Astrocyte (in vitro differentiated cells and primary cell): Measurements from ENCODE around the gene ZNF860. TPM values are rescaled to one million over a fixed set of nuclear protein-coding genes. Genes with fewer than 3 reads are reported as not detected.
A peak's percentile ranks its signal among the peaks of the same experiment; 100 is the strongest.

ENCODE experiments used
- DNase-seq: peaks from one replicate; pipeline ENCODE4 v3.0.0-alpha.2; 2010; ENCODE audit warnings: low read depth
- FAIRE-seq: peaks from 2 replicates; lab custom pipeline; 2011; peaks lifted over from hg19 to GRCh38; lab: Jason Lieb, UNC
- H2AFZ ChIP-seq: 2 replicates; pipeline ENCODE4 v1.6.0; 2012; ENCODE audit warnings: low read depth, low read length, inconsistent platforms
- H3K27ac ChIP-seq: 2 replicates; pipeline ENCODE4 v1.5.1; 2011; ENCODE audit warnings: low read depth, low read length, inconsistent platforms
- H3K27me3 ChIP-seq: 2 replicates; pipeline ENCODE4 v1.6.0; 2011; ENCODE audit warnings: low read length, inconsistent platforms; ENCODE audit not compliant: insufficient read depth
- H3K36me3 ChIP-seq: 2 replicates; pipeline ENCODE4 v1.5.1; 2011; ENCODE audit warnings: low read length, inconsistent platforms; ENCODE audit not compliant: insufficient read depth
- H3K4me1 ChIP-seq: 2 replicates; pipeline ENCODE4 v1.5.1; 2011; ENCODE audit warnings: low read length, inconsistent platforms; ENCODE audit not compliant: insufficient read depth
- H3K4me2 ChIP-seq: 2 replicates; pipeline ENCODE4 v1.6.0; 2012; ENCODE audit warnings: low read length, inconsistent platforms
- H3K4me3 ChIP-seq: 2 replicates; pipeline ENCODE4 v1.5.1; 2011; ENCODE audit warnings: low read depth, mild to moderate bottlenecking, low read length, inconsistent platforms; ENCODE audit not compliant: insufficient read depth
- H3K79me2 ChIP-seq: 2 replicates; pipeline ENCODE4 v1.6.0; 2012; ENCODE audit warnings: mild to moderate bottlenecking, low read length, inconsistent platforms; ENCODE audit not compliant: insufficient read depth
- H3K9ac ChIP-seq: 2 replicates; pipeline ENCODE4 v1.6.0; 2012; ENCODE audit warnings: mild to moderate bottlenecking, low read length, inconsistent platforms
- H3K9me3 ChIP-seq: 2 replicates; pipeline ENCODE4 v1.5.1; 2012; ENCODE audit warnings: low read depth, mild to moderate bottlenecking, low read length, inconsistent platforms; ENCODE audit not compliant: insufficient read depth
- H4K20me1 ChIP-seq: 2 replicates; pipeline ENCODE4 v1.6.0; 2012; ENCODE audit warnings: low read length, inconsistent platforms; ENCODE audit not compliant: insufficient read depth
- H3K27ac Mint-ChIP-seq: one replicate; pipeline ENCODE4 v1.8.0; 2021; ENCODE audit warnings: mild to moderate bottlenecking, mixed read lengths; ENCODE audit not compliant: unreplicated experiment
- H3K27me3 Mint-ChIP-seq: one replicate; pipeline ENCODE4 v1.8.0; 2021; ENCODE audit warnings: low read depth, mixed read lengths; ENCODE audit not compliant: unreplicated experiment
- H3K36me3 Mint-ChIP-seq: one replicate; pipeline ENCODE4 v1.8.0; 2021; ENCODE audit warnings: low read depth, mixed read lengths; ENCODE audit not compliant: unreplicated experiment
- H3K4me1 Mint-ChIP-seq: one replicate; pipeline ENCODE4 v1.8.0; 2021; ENCODE audit warnings: low read depth, mixed read lengths; ENCODE audit not compliant: unreplicated experiment
- H3K4me3 Mint-ChIP-seq: one replicate; pipeline ENCODE4 v1.8.0; 2021; ENCODE audit warnings: mild to moderate bottlenecking, moderate library complexity, mixed read lengths; ENCODE audit not compliant: unreplicated experiment
- H3K9me3 Mint-ChIP-seq: one replicate; pipeline ENCODE4 v1.8.0; 2021; ENCODE audit warnings: mild to moderate bottlenecking, mixed read lengths; ENCODE audit not compliant: unreplicated experiment
- CTCF ChIP-seq: IDR thresholded peaks from 2 replicates; pipeline ENCODE4 v1.5.1; 2011; ENCODE audit warnings: low read depth, mild to moderate bottlenecking, inconsistent platforms, low read length, moderate library complexity; ENCODE audit not compliant: insufficient read depth
- EZH2 ChIP-seq: IDR thresholded peaks from 2 replicates; pipeline ENCODE4 v1.6.1; 2012; ENCODE audit warnings: mild to moderate bottlenecking, low read length, inconsistent platforms; ENCODE audit not compliant: insufficient read depth
- total RNA-seq: library from RNA; stranded (reverse); gene quantifications from 2 replicates; pipeline ENCODE4 v1.2.1, GENCODE V29; 2021

Gene ZNF860
- total RNA-seq, 1 donor from 2014 or later = 3.7 TPM

DNA sequence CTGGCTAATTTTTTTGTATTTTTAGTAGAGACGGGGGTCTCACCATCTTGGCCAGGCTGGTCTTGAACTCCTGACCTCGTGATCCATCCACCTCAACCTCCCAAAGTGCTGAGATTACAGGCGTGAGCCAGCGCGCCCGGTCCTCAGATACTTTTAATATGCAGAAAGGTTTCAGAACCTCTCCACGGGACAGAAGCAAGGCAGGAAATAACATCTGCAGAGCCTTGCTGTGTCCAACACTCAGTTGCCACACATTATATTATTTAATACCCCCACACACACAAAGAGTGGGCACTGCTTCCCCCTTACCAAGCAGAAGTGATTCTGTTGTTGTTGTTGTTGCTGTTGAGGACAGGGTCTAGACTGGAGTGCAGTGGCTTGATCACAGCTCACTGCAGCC is 28.5 kb upstream of the ZNF860 start:
- peaks cover 7% of the 10 kb centered on the region for H3K9me3 ChIP-seq
- no peak overlapping the region for H3K9ac ChIP-seq
- DNase-seq (no peak), FAIRE-seq (no peak)
- Mint-ChIP-seq H3K27me3 (no peaks in the 10 kb centered on the region), H3K9me3 (peaks cover 9% of the 10 kb centered on the region), H3K4me3 (peak overlapping the region; percentile 62), H3K36me3 (peaks cover 10% of the 10 kb centered on the region), H3K27ac (peak overlapping the region; percentile 41), H3K4me1 (peaks cover 5% of the 10 kb centered on the region)
- no peaks in the 10 kb centered on the region for H3K4me1 ChIP-seq
- H4K20me1 ChIP-seq = peaks cover 10% of the 10 kb centered on the region
- no peak overlapping the region for H3K4me3 ChIP-seq
- H3K27me3 ChIP-seq = no peaks in the 10 kb centered on the region
- no peak overlapping the region for H3K27ac ChIP-seq
- H3K36me3 ChIP-seq = no peaks in the 10 kb centered on the region
- no peak overlapping the region for H2AFZ ChIP-seq
- no peak overlapping the region for H3K4me2 ChIP-seq
- peaks cover 6% of the 10 kb centered on the region for H3K79me2 ChIP-seq
- no peak for TF ChIP-seq EZH2
- no peak for TF ChIP-seq CTCF

DNA sequence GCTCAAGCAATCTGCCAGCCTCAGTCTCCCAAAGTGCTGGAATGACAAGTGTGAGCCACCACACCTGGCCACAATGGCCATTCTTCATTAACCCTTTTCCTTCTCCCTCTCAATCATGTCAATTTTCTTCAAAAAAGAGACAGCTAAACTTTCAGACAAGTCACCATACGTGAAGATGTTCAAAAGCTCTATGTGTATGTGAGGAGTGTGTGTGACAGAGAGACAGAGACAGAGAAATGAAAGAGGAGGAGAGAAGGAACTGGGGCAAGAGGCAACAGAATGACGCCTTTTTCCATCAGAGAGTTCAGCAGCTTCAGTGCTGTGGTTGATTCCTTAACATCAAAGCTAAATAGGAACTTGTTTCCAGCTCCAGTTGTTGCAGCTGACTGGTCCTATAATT is 27.9 kb upstream of the ZNF860 start:
- Histone ChIP-seq H3K4me1 (peaks cover 2% of the 10 kb centered on the region), H3K9ac (no peak overlapping the region), H3K36me3 (no peaks in the 10 kb centered on the region), H3K27me3 (no peaks in the 10 kb centered on the region), H3K4me3 (no peak overlapping the region), H3K4me2 (no peak overlapping the region), H3K9me3 (peaks cover 7% of the 10 kb centered on the region), H3K27ac (no peak overlapping the region), H4K20me1 (peaks cover 7% of the 10 kb centered on the region), H3K79me2 (peaks cover 8% of the 10 kb centered on the region), H2AFZ (no peak overlapping the region)
- no peak for DNase-seq
- Mint-ChIP-seq H3K4me3 (no peak overlapping the region), H3K27ac (no peak overlapping the region), H3K27me3 (no peaks in the 10 kb centered on the region), H3K36me3 (peaks cover 10% of the 10 kb centered on the region), H3K9me3 (peaks cover 9% of the 10 kb centered on the region), H3K4me1 (peaks cover 10% of the 10 kb centered on the region)
- TF ChIP-seq EZH2 (no peak), CTCF (no peak)
- FAIRE-seq = no peak

- no peak overlapping the region for H3K4me3 ChIP-seq
- peaks cover 30% of the 10 kb centered on the region for H3K4me1 Mint-ChIP-seq
- no peak overlapping the region for H2AFZ ChIP-seq
- H3K79me2 ChIP-seq = peaks cover 15% of the 10 kb centered on the region
- H3K27ac Mint-ChIP-seq = no peak overlapping the region
- peaks cover 9% of the 10 kb centered on the region for H3K9me3 Mint-ChIP-seq
- H3K36me3 ChIP-seq = no peaks in the 10 kb centered on the region
- H3K27me3 Mint-ChIP-seq = no peaks in the 10 kb centered on the region
- H3K9me3 ChIP-seq = peaks cover 7% of the 10 kb centered on the region
- H3K4me2 ChIP-seq = no peak overlapping the region
- TF ChIP-seq EZH2 (no peak), CTCF (no peak)
- no peak overlapping the region for H3K4me3 Mint-ChIP-seq
- peaks cover 21% of the 10 kb centered on the region for H3K4me1 ChIP-seq
- FAIRE-seq (no peak), DNase-seq (no peak)
- H3K27me3 ChIP-seq = no peaks in the 10 kb centered on the region
- peaks cover 7% of the 10 kb centered on the region for H4K20me1 ChIP-seq
- peaks cover 10% of the 10 kb centered on the region for H3K36me3 Mint-ChIP-seq
- H3K27ac ChIP-seq = no peak overlapping the region
- no peak overlapping the region for H3K9ac ChIP-seq
Observed at GRCh38 chr3:31955581-31955980, 26.0 kb upstream of the ZNF860 start.
